NOMO-1 (cell line): ENCODE data around the gene CABLES1.
"Not testable (repeated sequence)": the region's sequence is repeated elsewhere in the genome, so short reads cannot be mapped to it uniquely, and the experiment has no call there.

ENCODE experiments used
- DNase-seq, 2 experiments: peaks; one replicate each; lab custom pipeline; 2025; ENCODE audit not compliant: unreplicated experiment in 2 of 2; lab: John Stamatoyannopoulos, UW

Gene CABLES1

GRCh38 chr18:23141104-23141999 lies 6.1 kb downstream of the CABLES1 start:
- no peak for DNase-seq

DNA sequence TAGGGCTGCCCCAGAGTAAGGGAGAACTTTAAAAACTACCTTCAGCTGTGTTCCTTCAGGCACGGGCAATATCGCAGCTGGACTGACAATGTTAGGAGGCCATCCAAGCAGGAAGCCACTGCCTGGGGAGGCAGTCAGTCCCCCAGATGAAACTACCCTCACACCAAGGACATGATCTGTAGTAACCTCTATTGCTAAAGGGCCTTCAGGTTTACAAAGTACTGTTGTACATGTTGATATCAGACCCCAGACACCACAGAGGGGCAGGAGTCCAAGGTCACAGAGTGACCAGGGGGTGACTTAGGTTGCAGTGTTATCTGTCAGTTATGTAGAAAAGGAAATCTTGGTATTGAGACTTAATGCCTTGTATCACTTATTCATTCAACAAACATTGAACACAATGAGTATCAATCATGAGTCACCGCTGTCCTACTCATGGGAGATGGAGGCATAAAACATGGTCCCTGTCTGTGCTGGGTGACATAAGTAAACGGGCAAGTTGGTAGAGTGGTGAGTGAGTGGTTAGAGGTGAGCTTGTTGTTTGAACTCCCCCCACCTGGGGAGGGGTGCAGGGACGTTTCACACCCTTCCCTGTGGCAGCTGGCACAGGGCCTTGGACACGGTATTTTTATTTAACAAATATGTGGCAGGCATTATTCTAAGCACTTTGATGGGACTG lies 7.1 kb downstream of the CABLES1 start:
- DNase-seq, result no peak

GRCh38 chr18:23143016-23143814 lies 7.9 kb downstream of the CABLES1 start:
- peak; percentile 47 to 59 for DNase-seq

DNA sequence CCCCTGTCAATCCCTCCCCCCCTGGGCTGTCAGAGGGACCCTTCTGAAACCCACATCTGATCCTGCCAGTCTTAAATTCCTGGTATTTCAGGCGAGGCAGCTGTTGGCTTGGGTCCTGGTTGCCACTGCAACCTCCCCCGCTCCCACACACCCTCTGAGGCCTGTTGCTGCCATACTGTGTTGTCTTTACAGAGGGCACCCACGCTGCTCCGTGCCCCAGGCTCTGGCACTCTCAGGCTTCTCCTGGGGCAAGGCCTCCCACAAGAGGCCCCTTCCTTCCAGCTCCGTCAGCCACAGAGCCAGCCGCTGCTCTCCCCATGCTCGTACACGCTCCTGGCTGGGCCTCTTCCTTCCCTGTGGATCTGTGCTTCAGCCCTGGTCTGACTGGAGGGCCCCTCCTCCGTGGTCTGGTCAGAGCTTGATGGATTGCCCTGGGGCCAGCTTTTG lies 8.6 kb downstream of the CABLES1 start:
- no peak for DNase-seq

GRCh38 chr18:23144640-23145039 lies 9.4 kb downstream of the CABLES1 start:
- no peak for DNase-seq

DNA sequence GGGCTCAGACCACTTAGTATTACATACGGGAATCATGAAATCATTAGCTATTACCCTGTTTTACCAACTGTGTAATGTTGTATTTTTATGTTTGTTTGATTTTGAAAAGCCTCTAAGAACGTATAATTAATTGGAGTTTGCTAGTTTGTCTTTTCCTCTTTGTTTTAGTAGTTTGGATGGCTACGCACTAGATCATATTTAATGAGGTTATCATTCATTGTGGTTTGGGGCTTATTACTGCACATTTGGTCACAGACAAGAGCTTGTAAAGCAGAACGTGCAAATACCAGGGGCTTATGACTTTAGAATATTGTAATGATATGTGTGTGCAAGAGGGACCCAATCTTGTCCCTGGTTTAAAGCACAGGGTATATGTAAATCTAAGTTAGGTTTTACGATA lies 10.3 kb downstream of the CABLES1 start:
- no peak for DNase-seq

DNA sequence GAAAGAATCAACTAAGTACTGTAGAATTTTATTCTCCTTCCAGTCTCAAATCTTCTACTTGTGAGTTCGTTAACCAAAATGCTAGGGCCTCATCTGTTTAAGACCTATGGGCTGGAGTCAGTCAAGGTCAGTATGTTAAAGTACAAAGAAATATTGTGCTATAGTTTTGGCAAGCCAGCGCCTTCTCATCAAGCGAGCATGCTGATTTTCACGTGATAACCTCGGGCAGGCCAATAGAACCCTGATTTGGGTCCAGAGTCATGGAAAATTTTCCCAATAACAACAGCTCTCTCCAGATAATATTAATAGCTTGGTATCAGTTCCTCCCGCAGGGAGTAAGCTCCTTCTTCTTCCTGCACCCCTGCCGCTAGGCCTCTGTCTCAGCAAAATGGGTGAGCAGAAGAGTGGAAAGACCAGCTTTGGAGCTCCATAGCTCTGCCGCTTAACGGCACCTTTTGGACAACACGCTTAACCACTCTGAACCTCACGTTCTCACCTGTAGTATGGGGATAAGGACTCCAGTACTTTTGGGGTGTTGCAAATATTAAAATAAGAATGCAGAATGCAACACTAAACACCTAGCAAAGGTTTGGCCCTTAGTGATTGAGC lies 11.7 kb downstream of the CABLES1 start:
- DNase-seq, result no peak

DNA sequence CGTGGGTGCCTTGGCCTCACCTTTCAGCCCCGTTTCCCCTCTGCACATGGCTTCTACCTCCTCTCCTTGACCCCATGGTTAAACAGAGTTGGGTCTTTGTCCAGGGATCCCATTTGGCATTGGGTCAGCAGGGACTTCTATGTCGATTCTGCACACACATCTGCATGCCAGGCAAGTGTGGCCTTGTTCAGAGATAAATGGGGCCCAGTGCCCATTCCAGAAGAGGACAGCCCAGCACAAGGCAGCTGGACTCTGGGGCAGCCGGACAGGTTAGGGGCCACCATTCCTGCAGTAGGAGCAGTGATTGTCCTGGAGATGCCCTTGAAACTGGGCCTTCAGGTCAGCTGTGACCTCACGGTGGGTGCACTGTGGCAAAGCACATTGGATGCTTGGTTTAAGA lies 13.1 kb downstream of the CABLES1 start:
- no peak for DNase-seq

DNA sequence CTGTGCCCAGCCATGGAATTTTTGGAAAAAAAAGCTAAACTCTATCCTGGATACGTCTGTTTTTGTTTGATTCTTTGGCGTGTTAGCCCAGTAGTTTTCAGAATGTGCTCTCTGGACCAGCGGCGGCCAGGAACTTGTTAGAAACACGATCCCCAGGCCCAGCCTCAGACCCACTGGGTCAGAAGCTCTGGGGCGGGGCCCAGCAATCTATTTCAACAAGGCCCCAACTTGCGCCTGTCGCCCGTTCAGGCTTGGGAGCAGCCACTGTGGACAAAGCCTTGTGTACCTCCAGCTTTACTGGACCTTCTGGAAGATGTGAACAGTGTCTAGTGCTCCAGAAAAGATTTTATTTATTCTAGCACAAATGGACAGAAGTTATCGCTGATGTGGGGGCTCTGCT lies 14.3 kb downstream of the CABLES1 start:
- DNase-seq, result no peak

- DNase-seq, result no peak
Measured at GRCh38 chr18:23151414-23152099, 16.3 kb downstream of the CABLES1 start.

DNA sequence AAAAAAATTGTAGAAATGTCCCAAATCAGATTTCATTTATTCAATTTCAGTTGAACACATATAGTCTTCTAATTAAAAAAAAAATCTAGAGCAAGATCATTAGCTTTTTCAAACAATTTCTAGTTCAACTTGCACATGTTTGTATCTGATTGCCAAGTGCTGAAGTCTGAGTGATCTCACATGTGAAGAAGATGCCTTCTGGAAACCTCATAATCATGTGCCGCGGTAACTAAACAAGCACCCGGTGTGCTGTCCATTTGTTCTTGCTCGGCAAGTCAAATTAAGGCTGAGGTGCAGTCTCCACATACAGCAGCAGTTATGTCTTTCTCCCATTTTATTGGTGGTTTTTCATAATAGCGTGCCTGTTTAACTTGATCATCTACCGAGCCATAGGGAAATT lies 18.7 kb downstream of the CABLES1 start:
- DNase-seq, result no peak

DNA sequence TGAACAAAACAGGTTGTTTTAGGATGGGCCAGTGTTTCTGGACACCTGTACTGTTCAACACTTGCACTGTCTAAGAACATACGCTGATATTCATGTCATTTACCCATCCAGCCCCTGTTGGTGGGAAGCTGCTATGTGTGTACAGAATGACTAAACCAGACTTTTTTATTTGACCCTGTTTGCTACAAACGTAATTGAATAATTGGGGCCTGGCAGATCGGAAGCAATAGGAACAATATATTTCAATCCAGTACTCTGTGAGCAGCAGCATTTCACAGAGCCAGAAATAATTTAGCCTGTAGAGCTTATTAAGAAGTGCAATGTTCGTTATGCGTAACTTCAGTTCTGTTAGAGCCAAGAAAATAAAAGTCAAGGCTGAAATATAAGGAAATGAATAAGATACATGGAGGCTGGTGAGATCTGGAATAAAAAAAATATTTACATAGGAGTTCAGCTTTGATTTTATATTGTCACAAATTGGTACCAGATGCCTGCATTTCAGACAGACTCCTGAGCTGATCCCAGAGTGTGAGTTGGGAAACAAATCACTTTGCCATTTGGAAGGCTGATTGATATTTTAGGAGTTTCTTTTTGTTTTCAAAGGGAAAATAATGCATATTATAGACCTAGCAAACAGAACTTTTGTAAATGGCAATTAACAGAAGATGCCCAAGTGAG lies 19.7 kb downstream of the CABLES1 start:
- DNase-seq, result no peak

DNA sequence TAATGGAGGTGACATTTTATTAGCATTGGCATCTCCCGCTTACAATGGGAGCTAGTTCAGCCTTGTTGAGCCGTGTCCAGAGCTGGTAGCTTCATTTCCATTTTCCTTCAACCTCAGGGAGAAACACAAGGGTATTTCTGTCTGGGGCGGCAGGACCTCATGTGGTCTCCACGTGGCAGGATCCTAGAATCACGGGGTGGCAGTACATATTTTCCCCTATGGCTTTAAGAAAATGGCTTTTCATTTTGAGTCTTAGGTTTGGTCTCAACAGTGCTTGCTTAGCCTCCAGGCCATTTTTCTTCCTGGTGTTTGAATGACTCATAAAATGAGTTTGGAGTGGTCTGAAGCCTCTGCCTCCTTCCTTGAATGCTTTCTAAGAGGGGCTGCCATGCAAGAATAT lies 20.3 kb downstream of the CABLES1 start:
- DNase-seq, result no peak

GRCh38 chr18:23156134-23156533 lies 20.8 kb downstream of the CABLES1 start:
- DNase-seq, result no peak

- no peak for DNase-seq
Measured at GRCh38 chr18:23158058-23158457, 22.8 kb downstream of the CABLES1 start.

DNA sequence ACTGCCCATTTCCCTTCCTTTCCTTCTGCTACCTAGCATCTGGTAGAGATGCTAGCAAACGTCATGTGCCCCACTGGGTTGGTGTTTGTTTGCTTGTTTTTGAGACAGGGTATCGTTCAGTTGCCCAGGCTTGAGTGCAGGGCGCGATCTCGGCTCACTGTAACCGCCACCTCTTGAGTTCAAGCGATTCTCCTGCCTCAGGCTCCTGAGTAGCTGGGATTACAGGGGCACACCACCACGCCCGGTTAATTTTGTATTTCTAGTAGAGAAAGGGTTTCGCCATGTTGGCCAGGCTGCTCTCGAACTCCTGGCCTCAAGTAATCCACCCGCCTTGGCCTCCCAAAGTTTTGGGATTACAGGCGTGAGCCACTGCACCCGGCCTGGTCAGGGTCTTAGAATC lies 23.6 kb downstream of the CABLES1 start:
- not testable (repeated sequence) for DNase-seq

DNA sequence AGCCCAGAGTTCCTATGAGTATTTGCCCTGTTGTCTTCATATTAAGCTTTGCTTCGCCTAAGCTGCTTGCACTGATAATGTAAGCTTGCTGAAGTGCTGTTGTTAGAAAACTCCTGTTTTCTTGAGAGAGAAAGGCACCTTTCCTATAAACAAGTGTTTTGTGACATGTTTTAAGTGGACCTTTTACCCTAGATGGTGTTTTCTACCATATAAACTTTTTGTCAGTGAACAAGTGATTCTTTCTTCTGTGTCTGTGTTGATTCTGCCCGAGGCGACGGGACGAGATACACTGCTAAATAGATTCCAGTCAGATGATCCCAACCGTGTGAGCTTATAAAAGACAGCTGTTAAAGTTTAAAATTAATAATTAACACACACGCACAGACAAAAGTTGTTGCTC lies 24.1 kb downstream of the CABLES1 start:
- no peak for DNase-seq

GRCh38 chr18:23162473-23162872 lies 27.2 kb downstream of the CABLES1 start:
- no peak for DNase-seq

DNA sequence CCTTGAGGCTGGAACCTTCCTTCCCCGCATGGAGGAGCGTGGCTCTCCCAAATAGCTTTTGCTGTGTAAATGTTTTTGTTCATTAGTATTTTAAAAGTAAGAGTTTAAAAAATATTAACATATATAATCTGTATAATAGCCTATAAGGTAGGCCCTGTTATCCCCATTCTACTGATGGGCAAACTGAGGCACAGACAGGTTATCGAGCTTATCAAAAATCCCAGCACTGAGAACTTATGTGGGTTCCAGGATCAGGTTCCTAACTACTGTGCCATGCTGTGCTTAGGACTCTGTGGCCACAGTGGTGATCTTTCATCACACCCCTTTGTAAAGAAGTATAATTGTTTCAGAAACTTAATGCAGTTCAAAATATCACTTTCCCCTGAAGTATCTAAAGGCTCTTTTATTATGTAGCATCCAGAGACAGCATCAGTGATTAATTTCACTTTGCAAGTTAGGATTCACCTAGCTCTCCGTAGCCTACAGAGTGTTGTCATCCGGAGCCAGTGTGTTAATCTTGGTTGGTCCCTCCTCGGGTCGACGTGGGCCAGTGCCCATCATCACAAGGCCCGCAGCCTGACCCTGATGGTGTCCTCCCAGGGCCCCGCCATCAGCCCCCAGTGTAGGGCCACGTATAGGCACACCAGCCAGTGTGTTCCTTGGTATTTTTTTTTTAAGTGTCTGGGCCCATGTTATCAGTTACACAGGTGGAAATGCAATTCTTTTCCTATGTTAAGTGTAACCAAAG lies 28.7 kb downstream of the CABLES1 start:
- no peak for DNase-seq
